HuH-7.5 (cell line): ENCODE data around the gene CGB1.
"Not testable (repeated sequence)": the region's sequence is repeated elsewhere in the genome, so short reads cannot be mapped to it uniquely, and the experiment has no call there.

Source experiments
- DNase-seq: peaks from one replicate; pipeline ENCODE4 v3.0.0; 2011; ENCODE audit warnings: low spot score

Gene CGB1

DNA sequence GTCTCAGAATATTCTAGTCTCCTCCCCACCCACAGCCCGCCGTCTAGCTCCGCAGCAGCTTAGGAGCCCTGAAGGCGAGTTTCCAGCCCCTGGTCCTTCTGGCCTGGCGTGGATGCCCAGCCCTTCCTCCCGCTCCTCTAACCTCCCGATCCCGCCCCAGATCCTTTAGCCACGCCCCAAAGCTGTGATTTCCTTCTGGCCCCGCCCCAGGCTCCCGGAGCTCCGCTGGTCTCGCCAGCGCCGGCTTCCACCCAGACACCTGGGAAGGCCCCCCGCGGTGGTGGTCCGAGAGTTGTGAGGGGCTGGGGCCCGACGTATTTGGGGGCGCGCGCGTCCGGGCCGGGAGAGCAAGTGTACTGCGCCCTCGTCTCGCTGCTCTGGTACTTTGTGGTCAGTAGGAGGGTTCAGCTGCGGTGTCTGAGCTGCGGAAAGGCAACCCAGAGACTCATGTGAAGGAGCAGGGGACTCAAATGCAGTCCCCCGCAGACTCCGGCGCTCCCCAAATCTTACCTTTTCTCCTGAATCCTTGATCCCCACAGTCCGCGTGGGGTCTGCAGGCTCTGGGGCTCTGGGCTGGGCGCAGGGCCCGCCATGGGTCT lies 21.0 kb upstream of the CGB1 start, which contains the start of gene CGB7:
TSS of gene CGB7 (minus strand) at position 114 of the 599 bp plus-strand sequence. CDS start 2,374 bp downstream, outside the sequence.
- peak; percentile 89 for DNase-seq

- not testable (repeated sequence) for DNase-seq
Observed at GRCh38 chr19:49056902-49057596, 20.4 kb upstream of the CGB1 start.

DNA sequence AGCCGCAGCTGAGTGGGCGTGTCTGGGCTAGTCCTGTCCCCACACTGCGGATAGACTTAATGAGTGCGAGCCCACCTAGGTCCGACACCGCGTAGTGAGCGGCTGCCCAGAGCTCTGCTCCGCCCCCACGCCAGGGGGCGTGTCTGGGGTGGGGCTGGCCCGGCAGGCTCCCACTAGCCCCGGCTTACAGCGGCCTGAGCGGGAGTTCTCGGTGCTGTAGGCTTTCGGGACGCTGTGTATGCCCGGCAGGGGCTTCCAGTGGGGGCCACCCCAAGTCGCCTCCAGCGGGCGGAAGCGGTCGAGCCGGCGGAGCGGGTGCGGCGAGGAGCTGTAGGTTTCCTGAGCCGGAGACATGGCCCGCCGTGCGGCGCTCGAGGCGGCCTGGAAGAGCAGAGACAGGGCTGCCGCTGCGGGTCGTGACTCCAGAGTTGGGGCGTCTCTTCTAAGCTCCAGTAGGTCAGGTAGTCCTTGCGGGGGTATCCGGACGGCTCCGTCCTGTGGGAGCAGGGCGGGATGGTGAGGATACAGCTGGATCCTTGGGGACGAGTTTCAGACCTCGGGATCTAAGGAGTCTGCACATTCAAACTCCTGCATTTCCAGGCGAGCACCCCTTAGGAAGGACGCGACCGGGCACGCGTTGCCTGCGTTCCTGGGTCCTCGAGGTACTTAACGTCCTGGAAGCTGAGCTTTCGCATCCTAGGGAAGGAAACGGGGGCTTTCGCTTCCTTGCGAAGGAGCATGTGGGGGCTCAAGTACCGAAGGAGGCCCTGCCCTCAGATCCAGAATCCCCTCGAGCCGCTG lies 19.6 kb upstream of the CGB1 start:
- DNase-seq = peak; percentile 96

DNA sequence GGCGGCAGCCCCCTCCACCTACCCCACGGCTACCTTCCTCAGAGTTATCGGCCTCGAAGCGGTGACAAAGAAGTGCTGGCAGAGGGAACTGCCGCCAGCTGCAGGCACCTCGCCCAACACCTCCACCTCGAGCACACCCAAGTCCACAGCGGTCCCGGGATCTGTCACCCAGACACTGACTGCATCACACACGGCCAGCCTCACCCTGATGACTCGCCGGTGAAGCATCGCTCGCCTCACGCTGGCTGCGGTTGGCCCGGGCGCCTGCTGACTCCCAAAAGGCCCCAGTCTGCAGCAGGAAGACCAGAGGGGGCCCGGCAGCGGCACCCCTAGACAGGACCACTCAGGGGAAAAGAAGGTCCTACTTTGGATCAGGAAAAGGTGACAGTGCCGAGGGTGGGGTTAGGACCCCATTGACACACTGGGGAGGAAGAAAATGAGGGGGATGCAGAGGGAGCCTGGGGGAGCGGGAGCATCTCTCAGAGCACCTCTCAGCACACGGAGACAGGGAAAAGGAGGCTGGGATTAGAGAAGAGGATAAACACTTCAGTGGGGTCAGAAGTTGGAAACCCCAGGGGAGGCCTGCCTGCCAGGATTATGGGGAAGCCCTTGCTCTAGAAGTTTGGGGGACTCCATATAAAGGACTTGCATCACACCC lies 13.8 kb upstream of the CGB1 start:
- DNase-seq = not testable (repeated sequence)

DNA sequence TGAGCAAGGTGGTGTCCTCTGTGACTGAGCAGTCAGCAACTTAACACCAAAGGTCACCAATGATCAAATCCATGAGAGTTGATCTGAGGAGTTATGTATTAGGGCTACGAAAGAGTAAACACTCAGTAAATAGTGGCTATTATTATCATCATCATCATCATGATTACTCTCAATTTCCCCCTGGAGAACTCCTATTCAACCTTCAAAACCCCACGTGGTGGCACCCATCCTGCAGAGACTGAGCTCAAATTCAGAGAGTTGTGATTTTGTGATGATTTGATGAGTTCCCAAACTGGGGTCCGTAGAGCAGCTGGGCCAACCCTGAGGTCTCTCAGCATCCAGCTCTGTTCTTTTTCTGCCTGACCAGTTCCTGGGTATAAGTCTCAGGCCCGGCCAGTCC lies 13.1 kb upstream of the CGB1 start:
- DNase-seq = not testable (repeated sequence)

DNA sequence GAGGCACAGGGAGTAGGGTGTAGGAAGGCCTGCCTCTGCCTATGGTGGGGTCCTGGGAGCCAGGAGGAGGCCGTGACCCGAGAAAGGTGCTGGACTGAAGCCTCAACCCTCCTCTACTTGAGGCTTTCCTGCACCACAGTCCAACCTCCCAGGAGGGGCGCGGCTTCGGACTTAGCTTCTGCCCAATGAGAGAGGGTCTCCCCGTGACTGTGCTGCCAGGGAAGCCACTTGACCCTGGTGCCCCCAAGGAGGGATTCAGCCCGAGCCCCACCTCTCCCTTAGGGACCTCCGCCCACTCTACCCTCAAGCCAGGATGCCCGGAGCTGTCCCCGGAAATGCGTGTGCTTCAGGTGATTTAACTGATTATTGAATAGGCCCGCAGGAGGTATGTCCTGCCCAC lies 12.3 kb upstream of the CGB1 start, which contains the start of gene CGB8:
TSS of gene CGB8 (minus strand) at position 101 of the 400 bp plus-strand sequence. CDS start 372 bp downstream, outside the sequence.
- DNase-seq = not testable (repeated sequence)

DNA sequence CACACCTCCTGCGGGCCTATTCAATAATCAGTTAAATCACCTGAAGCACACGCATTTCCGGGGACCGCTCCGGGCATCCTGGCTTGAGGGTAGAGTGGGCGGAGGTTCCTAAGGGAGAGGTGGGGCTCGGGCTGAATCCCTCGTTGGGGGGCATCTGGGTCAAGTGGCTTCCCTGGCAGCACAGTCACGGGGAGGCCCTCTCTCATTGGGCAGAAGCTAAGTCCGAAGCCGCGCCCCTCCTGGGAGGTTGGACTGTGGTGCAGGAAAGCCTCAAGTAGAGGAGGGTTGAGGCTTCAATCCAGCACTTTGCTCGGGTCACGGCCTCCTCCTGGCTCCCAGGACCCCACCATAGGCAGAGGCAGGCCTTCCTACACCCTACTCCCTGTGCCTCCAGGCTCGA lies 6.9 kb upstream of the CGB1 start, which contains the start of gene CGB5:
TSS of gene CGB5 (plus strand) at position 301 of the 400 bp plus-strand sequence. CDS start 362 bp downstream, outside the sequence.
- DNase-seq = not testable (repeated sequence)

GRCh38 chr19:49042666-49043065 lies 6.0 kb upstream of the CGB1 start:
- not testable (repeated sequence) for DNase-seq

DNA sequence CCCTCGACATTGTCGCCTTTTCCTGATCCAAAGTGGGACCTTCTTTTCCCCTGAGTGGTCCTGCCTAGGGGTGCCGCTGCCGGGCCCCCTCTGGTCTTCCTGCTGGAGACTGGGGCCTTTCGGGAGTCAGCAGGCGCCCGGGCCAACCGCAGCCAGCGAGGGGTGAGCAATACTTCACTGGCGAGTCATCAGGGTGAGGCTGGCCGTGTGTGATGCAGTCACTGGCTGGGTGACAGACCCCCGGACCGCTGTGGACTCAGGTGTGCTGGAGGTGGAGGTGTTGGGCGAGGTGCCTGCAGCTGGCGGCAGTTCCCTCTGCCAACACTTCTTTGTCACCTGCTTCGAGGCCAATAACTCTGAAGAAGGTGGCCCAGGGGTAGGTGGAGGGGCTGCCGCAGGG lies 5.5 kb upstream of the CGB1 start:
- DNase-seq = no peak

DNA sequence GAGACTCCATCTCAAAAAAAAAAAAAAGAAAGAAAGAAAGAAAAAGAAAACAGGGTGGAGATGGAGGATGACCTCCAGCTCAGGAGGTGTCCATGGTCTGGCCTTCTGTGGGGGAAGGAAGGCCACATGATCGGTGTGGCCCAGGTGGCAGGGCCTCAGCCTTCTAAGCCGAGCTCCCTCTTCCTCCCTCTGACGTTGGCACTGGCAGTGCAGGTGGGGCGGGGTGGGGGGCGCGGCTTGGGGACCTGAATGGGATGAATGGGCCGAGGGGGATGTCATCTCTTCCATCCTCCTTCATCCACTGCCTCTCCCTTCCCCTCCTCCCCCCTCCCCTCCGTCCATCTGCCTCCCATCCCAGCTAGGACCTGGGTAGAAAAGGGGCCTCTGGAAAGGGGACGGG lies 3.0 kb upstream of the CGB1 start:
- DNase-seq = not testable (repeated sequence)

- not testable (repeated sequence) for DNase-seq
Observed at GRCh38 chr19:49038557-49039276, 2.0 kb upstream of the CGB1 start.

DNA sequence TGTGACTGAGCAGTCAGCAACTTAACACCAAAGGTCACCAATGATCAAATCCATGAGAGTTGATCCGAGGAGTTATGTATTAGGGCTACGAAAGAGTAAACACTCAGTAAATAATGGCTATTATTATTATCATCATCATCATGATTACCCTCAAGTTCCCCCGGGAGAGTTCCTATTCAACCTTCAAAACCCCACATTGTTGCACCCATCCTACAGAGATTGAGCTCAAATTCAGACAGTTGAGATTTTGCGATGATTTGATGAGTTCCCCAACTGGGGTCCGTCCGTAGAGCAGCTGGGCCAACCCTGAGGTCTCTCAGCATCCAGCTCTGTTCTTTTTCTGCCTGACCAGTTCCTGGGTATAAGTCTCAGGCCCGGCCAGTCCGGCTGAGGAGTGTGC lies 1.4 kb upstream of the CGB1 start:
- DNase-seq = not testable (repeated sequence)

- DNase-seq = peak; percentile 45
Observed at GRCh38 chr19:49031642-49032301, 4.9 kb downstream of the CGB1 start, which contains the start of gene CGB2. CGB2 (plus strand) TSS chr19:49031890; CDS start chr19:49032096, 206 bp downstream.

- DNase-seq = not testable (repeated sequence)
Observed at GRCh38 chr19:49030323-49030722, 6.4 kb downstream of the CGB1 start.

GRCh38 chr19:49029749-49030148 lies 6.9 kb downstream of the CGB1 start:
- DNase-seq = not testable (repeated sequence)

DNA sequence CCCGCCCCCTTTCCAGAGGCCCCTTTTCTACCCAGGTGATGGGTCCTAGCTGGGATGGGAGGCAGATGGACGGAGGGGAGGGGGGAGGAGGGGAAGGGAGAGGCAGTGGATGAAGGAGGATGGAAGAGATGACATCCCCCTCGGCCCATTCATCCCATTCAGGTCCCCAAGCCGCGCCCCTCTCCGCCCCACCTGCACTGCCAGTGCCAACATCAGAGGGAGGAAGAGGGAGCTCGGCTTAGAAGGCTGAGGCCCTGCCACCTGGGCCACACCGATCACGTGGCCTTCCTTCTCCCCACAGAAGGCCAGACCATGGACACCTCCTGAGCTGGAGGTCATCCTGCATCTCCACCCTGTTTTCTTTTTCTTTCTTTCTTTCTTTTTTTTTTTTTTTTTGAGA lies 8.0 kb downstream of the CGB1 start:
- not testable (repeated sequence) for DNase-seq

DNA sequence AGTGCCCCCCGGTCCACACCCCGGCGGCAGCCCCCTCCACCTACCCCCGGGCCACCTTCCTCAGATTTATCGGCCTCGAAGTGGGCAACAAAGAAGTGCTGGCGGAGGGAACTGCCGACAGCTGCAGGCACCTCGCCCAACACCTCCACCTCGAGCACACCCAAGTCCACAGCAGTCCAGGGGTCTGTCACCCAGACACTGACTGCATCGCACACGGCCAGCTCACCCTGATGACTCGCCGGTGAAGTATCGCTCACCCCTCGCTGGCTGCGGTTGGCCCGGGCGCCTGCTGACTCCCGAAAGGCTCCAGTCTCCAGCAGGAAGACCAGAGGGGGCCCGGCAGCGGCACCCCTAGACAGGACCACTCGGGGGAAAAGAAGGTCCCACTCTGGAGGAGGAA lies 11.1 kb downstream of the CGB1 start:
- not testable (repeated sequence) for DNase-seq

DNA sequence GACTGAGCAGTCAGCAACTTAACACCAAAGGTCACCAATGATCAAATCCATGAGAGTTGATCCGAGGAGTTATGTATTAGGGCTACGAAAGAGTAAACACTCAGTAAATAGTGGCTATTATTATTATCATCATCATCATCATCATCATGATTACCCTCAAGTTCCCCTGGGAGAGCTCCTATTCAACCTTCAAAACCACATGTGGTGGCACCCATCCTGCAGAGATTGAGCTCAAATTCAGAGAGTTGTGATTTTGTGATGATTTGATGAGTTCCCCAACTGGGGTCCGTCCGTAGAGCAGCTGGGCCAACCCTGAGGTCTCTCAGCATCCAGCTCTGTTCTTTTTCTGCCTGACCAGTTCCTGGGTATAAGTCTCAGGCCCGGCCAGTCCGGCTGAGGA lies 11.6 kb downstream of the CGB1 start:
- DNase-seq = not testable (repeated sequence)

- DNase-seq = not testable (repeated sequence)
Observed at GRCh38 chr19:49024233-49024632, 12.5 kb downstream of the CGB1 start, which contains the start of gene CGB3. CGB3 (minus strand) TSS chr19:49024333; CDS start chr19:49023971, 362 bp downstream.

- DNase-seq = no peak
Observed at GRCh38 chr19:49022116-49022515, 14.6 kb downstream of the CGB1 start.
